NCI-H2227 treated with DMSO at 0.1 percent for 48 hours (cell line): Measurements from ENCODE around the gene CEP97.

Experiments
- DNase-seq: peaks from one replicate; lab custom pipeline; 2025; lab: John Stamatoyannopoulos, UW

The CEP97 gene

DNA sequence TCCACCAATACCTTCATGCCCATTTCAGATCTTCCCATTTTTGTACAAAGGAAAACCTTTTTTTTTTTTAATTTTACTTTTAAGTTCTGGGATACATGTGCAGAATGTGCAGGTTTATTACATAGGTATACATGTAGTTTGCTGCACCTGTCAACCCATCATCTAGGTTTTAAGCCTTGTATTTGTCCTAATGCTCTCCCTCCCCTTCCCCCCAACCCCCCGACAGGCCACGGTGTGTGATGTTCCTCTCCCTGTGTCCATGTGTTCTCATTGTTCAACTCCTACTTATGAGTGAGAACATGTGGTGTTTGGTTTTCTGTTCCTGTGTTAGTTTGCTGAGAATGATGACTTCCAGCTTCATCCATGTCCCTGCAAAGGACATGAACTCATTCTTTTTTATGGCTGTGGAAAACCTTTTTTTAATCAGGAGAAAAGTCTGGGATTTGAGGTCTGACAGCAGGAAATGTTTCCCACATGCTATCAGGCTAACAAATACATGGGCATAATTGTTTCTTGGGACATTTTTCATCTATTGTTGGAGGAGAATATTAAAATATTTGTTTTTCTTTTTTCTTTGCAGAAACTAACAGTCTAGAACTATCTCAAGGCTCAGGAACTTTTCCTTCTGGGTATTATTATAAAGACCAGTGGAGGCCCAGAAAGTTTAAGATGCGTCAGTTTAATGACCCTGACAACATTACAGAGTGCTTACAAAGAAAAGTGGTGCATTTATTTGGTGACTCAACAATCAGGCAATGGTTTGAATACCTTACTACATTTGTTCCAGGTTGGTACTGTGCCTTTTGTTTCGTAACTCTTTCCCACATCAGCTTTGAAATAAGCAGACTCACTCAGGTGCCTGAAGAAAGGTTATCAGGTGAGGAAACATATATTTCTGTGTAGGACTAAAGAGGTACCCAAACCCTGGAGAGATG, 92.1 kb downstream of the CEP97 start:
- DNase-seq: no peak

DNA sequence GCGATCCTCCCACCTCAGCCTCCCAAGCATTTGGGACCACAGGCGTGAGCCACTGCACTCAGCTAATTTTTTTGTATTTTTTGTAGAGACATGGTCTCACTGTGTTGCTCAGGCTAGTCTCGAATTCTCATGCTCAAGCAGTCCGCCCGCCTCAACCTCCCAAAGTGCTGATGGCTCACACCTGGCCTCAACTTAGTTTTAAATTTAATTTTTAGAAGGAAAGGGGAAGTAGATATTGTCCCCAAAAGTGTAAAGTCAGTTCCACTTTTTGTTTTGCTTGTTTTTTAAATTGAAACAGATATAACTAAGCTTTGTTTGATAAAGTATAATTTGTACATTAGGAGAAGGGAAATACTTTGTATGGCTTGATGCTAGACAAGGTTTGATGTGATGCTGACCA, 93.6 kb downstream of the CEP97 start:
- no peak for DNase-seq

DNA sequence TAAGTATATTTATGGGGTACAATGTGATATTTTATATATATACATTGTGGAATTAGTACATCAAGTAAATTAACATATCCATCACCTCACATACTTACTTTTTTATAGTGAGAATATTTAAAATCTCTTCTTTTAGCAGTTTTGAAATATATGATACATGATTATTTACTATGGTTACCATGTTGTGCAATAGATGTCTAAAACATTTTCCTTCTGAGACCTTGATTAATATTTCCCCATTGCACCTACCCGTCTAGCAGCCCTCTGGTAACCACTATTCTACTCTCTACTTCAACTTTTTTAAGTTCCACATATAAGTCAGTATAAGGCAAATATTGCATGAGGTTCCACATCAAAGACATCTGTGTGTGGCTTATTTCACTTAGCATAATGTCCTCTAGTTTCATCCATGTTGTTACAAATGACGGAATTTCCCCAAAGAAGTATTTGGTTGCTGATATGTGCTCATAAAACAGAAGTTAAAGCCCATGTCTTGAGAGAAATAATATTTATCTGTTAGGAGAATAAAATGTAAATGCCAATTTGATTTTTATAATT, 95.3 kb downstream of the CEP97 start:
- no peak for DNase-seq
